T-helper 1 cell (primary cell): ENCODE data around the gene PITPNB.

Experiments used
- DNase-seq, 5 donors: peaks; one replicate each; pipeline ENCODE4 v3.0.0-alpha.2; 2012 to 2020

The PITPNB gene

GRCh38 chr22:27827604-27828587 is 91.2 kb downstream of the PITPNB start:
- no peak for DNase-seq

DNA sequence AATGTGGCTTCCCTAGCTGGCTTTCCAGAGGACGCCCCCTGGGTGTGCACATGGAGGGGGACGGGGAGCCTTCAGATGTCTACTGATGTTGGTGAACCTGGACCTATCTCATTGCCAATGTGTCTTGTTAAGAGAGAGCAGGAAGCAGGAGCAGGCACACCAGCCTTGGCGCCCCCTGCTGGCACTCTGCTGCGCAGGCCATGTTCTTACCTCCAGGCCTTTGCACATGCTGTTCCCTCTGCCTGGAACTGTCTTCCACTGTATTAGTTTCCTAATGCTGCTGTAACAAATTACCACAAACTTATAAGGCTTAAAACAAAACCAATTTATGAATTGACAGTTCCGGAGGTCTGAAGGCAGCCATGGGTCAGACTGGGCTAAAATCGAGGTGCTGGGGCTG is 93.9 kb downstream of the PITPNB start:
- peak in 1 of 5 donors; percentile 20 for DNase-seq

DNA sequence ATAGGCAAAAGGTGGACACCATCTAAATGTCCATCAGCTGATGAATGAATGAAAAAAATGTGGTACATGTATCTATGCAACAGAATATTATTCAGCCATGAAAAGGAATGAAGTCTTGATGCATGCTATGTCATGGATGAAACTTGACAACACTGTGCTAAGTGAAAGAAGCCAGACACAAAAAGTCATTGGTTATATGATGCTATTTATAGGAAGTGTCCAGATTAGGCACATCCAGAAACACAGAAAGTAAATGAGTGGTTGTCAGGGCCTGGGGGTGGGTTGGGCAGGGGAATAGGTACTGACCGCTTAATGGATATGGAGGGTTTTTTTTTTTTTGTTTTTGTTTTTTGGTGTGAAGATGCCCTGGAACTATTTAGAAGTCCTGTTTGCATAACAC is 95.8 kb downstream of the PITPNB start:
- no peak for DNase-seq

- no peak for DNase-seq
Observed at GRCh38 chr22:27820896-27821866, 97.9 kb downstream of the PITPNB start.

- DNase-seq = no peak
Observed at GRCh38 chr22:27816552-27816951, 102.5 kb downstream of the PITPNB start.

DNA sequence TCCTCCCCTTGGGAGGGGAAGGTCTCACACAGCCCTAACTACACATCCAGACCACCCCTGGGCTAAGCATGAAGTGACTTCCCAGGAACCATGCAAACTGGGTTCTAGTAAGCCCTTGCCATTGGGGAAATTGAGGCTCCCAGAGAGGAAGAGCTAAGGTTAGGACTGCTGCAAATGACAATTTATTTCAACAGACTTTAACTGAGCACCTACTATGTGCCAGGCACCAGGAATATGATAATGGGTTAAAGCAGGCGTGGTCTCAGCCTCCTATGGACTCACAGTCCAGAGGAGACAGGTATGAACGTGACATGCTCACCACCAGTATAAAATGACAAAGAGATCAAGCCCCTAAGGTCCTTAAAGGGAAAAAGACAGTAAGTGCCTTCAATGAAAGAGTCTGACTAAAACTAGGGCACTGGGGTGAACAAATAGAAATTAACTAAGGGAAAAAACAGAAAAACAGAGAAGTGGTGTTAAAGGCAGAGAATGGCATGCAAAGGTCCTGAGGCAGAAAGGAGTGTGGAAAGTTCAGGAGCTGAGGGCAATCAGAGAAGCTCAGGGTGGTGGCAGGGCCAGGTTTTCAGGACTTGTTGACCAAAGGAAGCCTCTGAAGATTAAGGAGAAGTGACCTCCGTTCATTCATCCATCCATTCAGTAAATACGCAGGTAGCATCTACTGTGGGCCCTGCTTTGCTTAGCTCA is 103.1 kb downstream of the PITPNB start:
- no peak for DNase-seq

DNA sequence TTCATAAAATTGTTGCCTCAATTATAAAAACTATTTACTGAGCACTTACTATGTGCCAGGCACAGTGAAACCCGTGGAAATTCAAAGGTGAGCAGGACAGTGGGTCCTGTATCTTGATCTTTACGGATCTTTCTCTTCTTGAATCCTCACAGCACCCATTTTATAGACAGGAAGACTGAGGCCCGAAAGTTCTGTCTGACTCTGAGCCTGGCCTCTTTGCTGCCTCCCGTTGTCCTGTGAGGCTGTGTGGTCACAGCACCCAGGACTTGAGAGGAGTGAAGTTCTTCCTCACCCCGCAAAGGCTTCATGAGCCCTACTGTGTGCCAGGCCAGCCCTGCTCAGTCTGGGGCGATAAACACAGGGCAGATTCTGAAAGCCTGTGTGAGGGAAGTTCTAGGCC is 104.1 kb downstream of the PITPNB start:
- DNase-seq = no peak

- DNase-seq = no peak
Observed at GRCh38 chr22:27811778-27812177, 107.3 kb downstream of the PITPNB start.

- no peak for DNase-seq
Observed at GRCh38 chr22:27810609-27811151, 108.4 kb downstream of the PITPNB start.

DNA sequence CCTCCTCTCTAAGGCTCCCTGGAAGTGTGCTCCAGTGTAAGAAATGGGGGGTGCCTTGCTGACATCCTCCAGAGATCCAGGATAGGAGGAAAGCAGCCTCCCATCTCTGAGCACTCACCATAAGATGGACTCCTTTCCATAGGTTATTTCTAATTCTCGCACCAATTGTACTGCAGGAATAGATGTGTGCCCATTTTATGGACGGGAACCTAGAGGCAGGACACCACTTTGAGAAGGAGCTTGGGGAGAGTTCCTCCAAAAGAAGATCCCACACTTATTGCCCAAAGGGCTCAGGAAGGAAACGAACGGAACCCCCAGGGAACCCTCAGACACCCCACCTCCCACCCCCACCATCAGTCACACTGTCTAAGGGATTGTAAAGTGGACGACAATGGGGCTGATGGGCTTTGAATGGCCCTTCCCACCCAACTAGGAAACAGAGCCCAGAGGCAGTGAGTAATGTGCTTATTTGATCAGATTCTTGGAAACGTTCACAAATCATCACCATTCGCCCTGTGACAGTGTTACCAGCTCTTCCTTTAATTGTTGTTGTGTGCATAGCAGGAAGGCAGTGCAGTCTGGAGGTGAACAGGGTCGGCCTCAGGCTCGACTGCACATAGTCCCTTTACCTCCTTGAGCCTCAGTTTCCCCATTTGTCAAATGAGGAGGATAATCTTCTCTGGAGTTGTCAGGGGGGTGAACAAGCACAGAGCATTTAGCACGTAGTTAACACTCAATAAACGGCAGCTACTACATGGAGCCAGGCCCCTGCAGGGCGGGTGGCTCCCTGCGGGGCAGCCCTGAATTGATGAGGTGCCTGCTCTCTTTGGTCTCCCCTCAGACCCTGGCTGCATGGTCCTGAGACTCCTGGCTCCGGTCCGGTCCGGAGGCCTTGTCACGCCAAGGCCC is 109.1 kb downstream of the PITPNB start:
- DNase-seq = no peak

GRCh38 chr22:27809226-27809603 is 109.8 kb downstream of the PITPNB start:
- DNase-seq = no peak

GRCh38 chr22:27808451-27809225 is 110.4 kb downstream of the PITPNB start:
- DNase-seq = no peak

DNA sequence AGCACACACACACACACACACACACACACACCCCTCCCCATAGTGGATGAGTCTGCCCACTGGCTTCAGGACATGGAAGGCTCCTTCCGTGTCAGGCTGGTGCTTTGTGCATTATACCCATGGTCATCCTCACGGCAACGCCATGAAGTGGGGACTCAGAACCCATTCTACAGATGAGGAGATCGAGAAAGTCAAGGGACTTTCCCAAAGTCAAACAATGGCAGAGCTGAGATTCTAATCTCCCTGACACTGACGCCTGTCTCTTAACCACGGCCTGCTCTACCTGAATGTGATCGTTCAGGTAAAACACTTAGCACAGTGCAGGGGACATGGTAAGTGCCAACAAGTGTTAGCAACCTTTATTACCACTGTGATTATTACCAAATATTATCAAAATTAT is 113.2 kb downstream of the PITPNB start:
- DNase-seq = no peak

DNA sequence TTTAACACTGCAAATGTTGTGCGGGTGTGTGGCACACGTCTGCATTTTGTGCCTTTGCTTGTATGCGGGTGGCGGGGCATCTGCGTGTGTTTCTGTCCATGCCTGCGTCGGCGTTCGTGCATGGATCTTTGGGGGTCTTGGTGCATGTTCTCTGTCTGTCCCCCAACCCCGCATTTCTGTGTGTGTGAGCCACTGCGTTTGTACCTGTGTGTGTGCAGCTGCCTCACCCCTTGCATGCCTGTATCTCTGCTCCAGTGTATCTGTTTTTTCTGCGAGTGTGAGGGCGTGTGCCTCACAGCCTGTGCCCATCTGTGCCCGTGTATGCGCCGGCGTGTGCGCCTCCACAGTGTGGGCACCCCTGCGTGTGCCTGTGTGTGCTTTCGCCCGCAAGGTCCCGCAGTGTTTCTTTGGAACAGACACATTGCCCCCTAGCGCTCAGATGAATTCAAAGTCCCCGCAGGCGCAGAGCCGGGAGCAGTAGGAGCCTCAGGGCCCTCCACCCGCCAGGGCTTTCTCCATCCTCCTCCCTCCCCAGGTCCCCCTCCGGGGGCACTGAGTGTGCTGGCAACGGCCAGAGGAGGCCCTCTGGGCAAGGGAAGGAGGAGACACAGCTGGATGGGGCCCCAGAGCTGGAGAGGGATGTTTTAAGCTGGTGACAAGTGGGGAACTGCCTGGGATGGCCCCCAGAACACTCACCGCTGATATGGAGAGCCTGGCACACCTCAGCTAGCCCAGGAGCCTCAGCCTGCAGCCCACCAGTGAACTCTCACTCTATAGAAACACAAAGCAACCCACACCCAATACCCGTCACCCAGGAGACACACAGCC is 114.4 kb downstream of the PITPNB start:
- DNase-seq = peak in 3 of 5 donors; percentile 29 to 41 (median 36)

DNA sequence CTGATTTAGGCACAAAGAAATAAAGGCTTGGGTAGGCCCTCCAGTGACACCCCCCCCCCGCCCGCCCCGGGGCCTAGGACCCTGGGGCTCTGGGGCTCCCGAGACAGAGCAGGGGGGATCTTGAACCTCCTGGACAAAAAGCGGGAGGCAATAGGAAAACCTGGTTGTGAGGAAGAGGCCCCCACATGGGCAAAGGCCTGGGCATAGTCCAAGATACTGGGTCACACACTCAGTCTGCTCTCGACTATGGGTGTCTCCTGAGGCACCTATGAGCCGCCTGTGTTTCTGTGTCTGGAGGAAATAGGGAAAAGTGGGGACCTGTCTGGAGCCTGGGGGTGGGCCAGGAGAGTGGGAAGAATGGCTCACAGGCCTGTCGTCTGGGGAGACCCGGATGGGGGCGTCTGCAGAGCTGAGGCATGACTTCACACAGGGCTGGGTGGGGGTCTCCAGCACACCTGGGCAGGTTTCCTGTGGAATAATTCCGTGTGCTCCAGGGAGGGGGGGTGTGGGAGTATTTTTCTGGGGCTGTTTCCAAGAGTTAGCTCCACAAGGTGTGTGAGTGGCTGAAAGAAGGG is 115.1 kb downstream of the PITPNB start:
- DNase-seq = no peak

- no peak for DNase-seq
Observed at GRCh38 chr22:27802346-27803073, 116.5 kb downstream of the PITPNB start.
